Stimulated activated CD4-positive, alpha-beta T cell treated with anti-CD3 and anti-CD28 coated beads, Interleukin-12 subunit alpha, Interleukin-12 subunit beta, amount 100 ng/mL, for 4 hours (primary cell): ENCODE results near the gene BCAR3.
A peak's percentile ranks its signal among the peaks of the same experiment; 100 is the strongest.

ENCODE experiments used
- DNase-seq: peaks from one replicate; pipeline ENCODE4 v3.0.0-alpha.2; 2020

The BCAR3 gene

GRCh38 chr1:93681101-93681988, at the start of gene BCAR3:
TSS of gene BCAR3 (minus strand) at chr1:93681837. CDS start at chr1:93674930, 6,907 bp downstream.
- DNase-seq: peak; percentile 16

- no peak for DNase-seq
Measured at GRCh38 chr1:93730621-93731020, 49.0 kb upstream of the BCAR3 start.

- no peak for DNase-seq
Measured at GRCh38 chr1:93729906-93730305, 48.3 kb upstream of the BCAR3 start.

GRCh38 chr1:93729502-93729901, 47.9 kb upstream of the BCAR3 start:
- no peak for DNase-seq

- no peak for DNase-seq
Measured at GRCh38 chr1:93728480-93729131, 47.0 kb upstream of the BCAR3 start.

- DNase-seq: no peak
Measured at GRCh38 chr1:93723733-93724270, 42.2 kb upstream of the BCAR3 start.

- no peak for DNase-seq
Measured at GRCh38 chr1:93723110-93723509, 41.5 kb upstream of the BCAR3 start.

GRCh38 chr1:93722081-93723031, 40.7 kb upstream of the BCAR3 start:
- no peak for DNase-seq

- no peak for DNase-seq
Measured at GRCh38 chr1:93720956-93721626, 39.5 kb upstream of the BCAR3 start.

- DNase-seq: no peak
Measured at GRCh38 chr1:93717640-93718039, 36.0 kb upstream of the BCAR3 start.

- DNase-seq: peak; percentile 11
Measured at GRCh38 chr1:93716941-93717368, 35.3 kb upstream of the BCAR3 start.

GRCh38 chr1:93716163-93716562, 34.5 kb upstream of the BCAR3 start:
- DNase-seq: no peak

- no peak for DNase-seq
Measured at GRCh38 chr1:93715529-93716126, 34.0 kb upstream of the BCAR3 start.

GRCh38 chr1:93714356-93714755, 32.7 kb upstream of the BCAR3 start:
- no peak for DNase-seq

GRCh38 chr1:93713341-93713740, 31.7 kb upstream of the BCAR3 start:
- no peak for DNase-seq

- DNase-seq: no peak
Measured at GRCh38 chr1:93712741-93713140, 31.1 kb upstream of the BCAR3 start.

GRCh38 chr1:93710499-93711453, 29.1 kb upstream of the BCAR3 start:
- DNase-seq: no peak

GRCh38 chr1:93708734-93709481, 27.3 kb upstream of the BCAR3 start:
- DNase-seq: no peak

- DNase-seq: peak; percentile 33
Measured at GRCh38 chr1:93707956-93708355, 26.3 kb upstream of the BCAR3 start.
